Measurements from ENCODE around the gene MTX1. TPM values are rescaled to one million over a fixed set of nuclear protein-coding genes. Genes with fewer than 3 reads are reported as not detected.

The MTX1 gene
- total RNA-seq, 4 donors from 2014 or later, result 37.9 to 75.5 (median 52.1) TPM

DNA sequence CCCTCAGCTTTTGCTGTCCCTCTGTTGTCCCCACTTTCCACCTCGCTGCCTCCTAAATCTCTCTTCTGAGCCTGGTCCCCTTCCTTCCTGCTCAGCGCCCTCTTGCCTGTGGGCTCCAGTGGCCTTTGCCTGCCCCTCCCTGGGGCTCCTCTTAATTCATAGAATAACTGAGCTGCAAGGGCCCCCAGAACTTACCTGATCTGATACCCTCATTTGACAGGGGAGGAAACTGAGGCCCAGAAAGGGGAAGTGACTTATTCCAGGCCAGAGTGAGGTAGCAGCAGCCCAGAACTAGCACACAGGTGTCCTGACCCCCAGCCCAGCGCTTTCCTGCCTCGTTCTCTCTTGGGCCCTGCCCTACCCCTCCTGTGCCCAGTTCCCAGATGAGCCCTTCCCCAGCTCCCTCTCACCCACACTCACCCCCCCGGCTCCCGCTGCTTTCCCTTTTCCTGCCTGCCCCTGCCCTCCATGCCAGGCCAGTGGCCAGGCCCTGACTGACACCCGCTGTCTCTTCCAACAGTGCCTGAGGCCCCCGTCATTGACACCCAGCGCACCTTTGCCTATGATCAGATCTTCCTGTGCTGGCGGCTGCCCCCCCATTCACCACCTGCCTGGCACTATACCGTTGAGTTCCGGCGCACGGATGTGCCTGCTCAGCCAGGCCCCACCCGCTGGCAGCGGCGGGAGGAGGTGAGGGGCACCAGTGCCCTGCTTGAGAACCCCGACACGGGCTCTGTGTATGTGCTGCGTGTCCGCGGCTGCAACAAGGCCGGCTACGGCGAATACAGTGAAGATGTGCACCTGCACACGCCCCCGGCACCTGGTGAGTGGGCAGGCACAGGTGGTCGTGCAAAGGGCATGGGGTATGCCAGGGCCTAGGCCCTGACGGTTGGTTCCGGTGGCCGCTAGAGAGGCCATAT lies 29.1 kb upstream of the MTX1 start:
- H3K4me3 ChIP-seq (replicated peaks in 1 of 3), result no peak overlapping the region
- WGBS, 2 donors, result 92 to 93% methylated on average over 26 to 29 of the region's 31 CpGs
- peaks cover 1% of the 10 kb centered on the region for H3K27me3 ChIP-seq
- TF ChIP-seq POLR2A (IDR thresholded peaks at IDR 0.05), result no peak
- TF ChIP-seq, protein P1, sequence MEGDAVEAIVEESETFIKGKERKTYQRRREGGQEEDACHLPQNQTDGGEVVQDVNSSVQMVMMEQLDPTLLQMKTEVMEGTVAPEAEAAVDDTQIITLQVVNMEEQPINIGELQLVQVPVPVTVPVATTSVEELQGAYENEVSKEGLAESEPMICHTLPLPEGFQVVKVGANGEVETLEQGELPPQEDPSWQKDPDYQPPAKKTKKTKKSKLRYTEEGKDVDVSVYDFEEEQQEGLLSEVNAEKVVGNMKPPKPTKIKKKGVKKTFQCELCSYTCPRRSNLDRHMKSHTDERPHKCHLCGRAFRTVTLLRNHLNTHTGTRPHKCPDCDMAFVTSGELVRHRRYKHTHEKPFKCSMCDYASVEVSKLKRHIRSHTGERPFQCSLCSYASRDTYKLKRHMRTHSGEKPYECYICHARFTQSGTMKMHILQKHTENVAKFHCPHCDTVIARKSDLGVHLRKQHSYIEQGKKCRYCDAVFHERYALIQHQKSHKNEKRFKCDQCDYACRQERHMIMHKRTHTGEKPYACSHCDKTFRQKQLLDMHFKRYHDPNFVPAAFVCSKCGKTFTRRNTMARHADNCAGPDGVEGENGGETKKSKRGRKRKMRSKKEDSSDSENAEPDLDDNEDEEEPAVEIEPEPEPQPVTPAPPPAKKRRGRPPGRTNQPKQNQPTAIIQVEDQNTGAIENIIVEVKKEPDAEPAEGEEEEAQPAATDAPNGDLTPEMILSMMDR (IDR thresholded peaks at IDR 0.05), result no peak
- no peak for DNase-seq
- intact Hi-C loops (cut with DNase I), result no loop called here
- peaks cover 0 to 7% of the 10 kb centered on the region in 2 donors for H3K4me1 ChIP-seq
- H3K27ac ChIP-seq, result no peak overlapping the region
- no peaks in the 10 kb centered on the region for H3K36me3 ChIP-seq
- no peaks in the 10 kb centered on the region for H3K9me3 ChIP-seq

DNA sequence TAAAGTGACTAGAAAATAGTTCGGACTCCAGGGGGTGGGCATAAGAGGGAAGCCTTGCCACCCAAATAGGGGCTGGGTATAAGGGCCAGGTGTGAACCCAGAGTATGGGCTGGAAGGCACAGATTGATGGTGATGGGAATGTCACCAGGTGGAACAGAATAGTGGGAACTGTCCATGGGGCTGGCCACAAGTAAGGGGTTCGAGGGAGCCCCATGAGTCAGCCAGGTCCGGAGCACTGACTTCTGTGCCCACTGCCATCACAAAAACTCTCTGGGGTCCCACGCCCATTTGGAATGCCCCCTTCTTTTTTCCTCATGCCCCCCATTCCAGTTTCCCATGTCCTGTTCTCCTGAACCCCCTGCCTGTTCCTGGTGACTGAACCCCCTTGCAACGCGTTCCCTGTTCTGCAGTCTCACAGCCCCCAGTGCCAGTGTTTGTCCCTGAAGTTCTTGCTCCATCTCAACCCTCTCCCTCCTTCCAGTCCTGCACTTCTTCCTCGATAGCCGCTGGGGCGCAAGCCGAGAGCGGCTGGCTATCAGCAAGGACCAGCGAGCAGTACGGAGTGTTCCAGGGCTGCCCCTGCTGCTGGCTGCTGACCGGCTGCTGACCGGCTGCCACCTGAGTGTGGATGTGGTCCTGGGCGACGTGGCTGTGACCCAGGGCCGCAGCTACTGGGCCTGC lies 27.0 kb upstream of the MTX1 start:
- Histone ChIP-seq H3K9me3 (no peaks in the 10 kb centered on the region), H3K4me3 (replicated peaks in 1 of 3) (no peak overlapping the region), H3K36me3 (no peaks in the 10 kb centered on the region), H3K4me1 (peaks cover 0 to 9% of the 10 kb centered on the region in 2 donors), H3K27ac (no peak overlapping the region), H3K27me3 (no peaks in the 10 kb centered on the region)
- DNase-seq, result no peak
- no peak for TF ChIP-seq POLR2A (IDR thresholded peaks at IDR 0.05)
- TF ChIP-seq, protein P1 (IDR thresholded peaks at IDR 0.05), result no peak
- 85 to 89% methylated on average over 18 of the region's 18 CpGs for WGBS, 2 donors
- intact Hi-C loops (cut with DNase I), result no loop called here

DNA sequence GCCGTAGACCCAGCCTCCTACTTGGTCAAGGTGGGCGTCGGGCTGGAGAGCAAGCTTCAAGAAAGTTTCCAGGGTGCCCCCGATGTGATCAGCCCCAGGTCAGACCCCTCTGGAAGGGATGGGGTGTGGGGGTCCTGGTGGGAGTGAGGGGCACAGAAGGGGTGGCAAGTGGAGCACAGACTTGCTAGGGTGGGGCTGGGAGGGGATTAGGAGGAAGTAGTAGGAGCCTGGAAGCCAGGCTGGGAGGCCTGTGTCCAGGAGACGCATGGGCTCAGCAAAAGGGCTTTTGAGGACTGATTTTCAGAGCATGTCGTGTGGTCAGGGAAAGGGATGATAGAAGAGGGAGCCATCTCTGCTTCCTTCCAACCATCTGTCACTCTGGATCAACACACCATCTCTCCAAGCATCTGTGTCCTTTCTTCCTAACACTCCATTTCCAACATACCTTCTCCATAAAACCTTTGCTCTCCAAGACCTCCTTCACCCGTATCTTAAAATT lies 26.4 kb upstream of the MTX1 start:
- Histone ChIP-seq H3K9me3 (no peaks in the 10 kb centered on the region), H3K27ac (no peak overlapping the region), H3K27me3 (no peaks in the 10 kb centered on the region), H3K4me3 (replicated peaks in 1 of 3) (no peak overlapping the region), H3K36me3 (no peaks in the 10 kb centered on the region), H3K4me1 (peaks cover 0 to 5% of the 10 kb centered on the region in 2 donors)
- DNase-seq, result no peak
- 91 to 92% methylated on average over 7 of the region's 7 CpGs for WGBS, 2 donors
- TF ChIP-seq, protein P1 (IDR thresholded peaks at IDR 0.05), result no peak
- TF ChIP-seq POLR2A (IDR thresholded peaks at IDR 0.05), result no peak
- intact Hi-C loops (cut with DNase I), result no loop called here

DNA sequence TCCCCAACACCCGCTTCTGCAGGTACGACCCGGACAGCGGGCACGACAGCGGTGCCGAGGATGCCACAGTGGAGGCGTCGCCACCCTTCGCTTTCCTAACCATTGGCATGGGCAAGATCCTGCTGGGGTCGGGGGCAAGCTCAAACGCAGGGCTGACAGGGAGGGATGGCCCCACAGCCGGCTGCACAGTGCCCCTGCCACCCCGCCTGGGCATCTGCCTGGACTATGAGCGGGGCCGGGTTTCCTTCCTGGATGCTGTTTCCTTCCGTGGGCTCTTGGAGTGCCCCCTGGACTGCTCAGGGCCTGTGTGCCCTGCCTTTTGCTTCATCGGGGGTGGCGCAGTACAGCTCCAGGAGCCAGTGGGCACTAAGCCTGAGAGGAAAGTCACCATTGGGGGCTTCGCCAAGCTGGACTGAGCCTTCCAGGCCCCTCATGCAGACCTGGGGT lies 24.7 kb upstream of the MTX1 start:
- DNase-seq, result no peak
- TF ChIP-seq, protein P1 (IDR thresholded peaks at IDR 0.05), result no peak
- no peak for TF ChIP-seq POLR2A (IDR thresholded peaks at IDR 0.05)
- Histone ChIP-seq H3K4me1 (peaks cover 0 to 5% of the 10 kb centered on the region in 2 donors), H3K36me3 (no peaks in the 10 kb centered on the region), H3K9me3 (no peaks in the 10 kb centered on the region), H3K27me3 (no peaks in the 10 kb centered on the region), H3K27ac (no peak overlapping the region), H3K4me3 (replicated peaks in 1 of 3) (no peak overlapping the region)
- WGBS, 2 donors, result 88 to 94% methylated on average over 14 to 18 of the region's 20 CpGs
- intact Hi-C loops (cut with DNase I), result no loop called here
